Brain pericyte (primary cell): Measurements from ENCODE around the gene SULT1B1.

Experiments used
- DNase-seq: peaks from one replicate; pipeline ENCODE4 v3.0.0-alpha.2; 2012; ENCODE audit warnings: low read depth, low spot score

Gene SULT1B1

DNA sequence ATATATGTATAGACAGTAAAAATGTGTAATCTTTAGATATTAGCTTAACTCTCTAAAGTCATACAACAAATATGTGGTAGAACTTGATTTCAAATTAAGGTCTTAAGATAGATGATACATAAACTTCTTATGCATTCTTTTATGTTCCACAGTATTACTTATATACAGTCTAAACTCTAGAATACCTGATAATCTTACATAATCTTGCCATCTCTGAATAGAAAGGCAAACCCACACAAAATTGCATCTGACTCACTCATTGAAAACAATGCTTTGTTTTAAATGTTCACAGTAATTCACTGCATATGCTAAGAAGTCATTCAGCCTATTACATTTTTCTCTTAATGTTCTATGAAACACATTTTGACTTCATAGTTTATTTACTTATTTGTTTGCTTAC is 10.1 kb downstream of the SULT1B1 start:
- no peak for DNase-seq

DNA sequence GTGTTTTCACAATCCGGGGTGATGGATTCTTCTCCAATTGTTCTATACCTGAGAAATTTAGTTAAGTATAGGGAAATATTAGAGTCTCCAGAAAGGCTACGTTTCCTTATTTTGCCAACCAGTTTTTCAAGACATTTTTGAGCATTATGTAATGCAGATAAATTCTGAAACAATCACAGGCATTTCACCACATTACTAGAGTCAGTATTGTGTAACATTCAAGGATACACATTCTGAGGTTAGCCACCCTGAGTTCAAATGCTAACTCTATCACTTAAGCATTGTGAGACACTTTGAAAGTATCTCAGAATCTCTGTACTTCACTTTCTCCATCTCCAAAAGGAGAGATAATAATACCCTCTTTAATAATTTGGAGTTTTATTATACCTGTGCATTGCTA is 10.6 kb downstream of the SULT1B1 start:
- no peak for DNase-seq

DNA sequence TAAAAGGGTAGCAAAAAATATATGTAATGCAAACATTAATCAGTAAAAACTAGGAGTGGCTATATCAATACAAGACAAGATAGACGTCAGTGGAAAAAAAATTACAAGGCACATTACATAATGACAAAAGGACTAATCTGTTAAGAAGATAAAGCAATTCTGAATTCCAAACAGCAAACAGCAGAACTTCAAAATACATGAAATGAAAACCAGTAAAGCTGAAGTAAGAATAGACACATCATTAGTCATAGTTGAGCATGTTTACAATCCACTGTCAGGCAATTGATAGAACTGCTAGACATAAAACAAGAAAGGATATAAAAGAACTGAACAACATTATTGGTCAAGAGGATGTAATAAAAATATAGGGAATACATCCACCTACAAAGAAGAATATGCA is 12.2 kb downstream of the SULT1B1 start:
- no peak for DNase-seq

DNA sequence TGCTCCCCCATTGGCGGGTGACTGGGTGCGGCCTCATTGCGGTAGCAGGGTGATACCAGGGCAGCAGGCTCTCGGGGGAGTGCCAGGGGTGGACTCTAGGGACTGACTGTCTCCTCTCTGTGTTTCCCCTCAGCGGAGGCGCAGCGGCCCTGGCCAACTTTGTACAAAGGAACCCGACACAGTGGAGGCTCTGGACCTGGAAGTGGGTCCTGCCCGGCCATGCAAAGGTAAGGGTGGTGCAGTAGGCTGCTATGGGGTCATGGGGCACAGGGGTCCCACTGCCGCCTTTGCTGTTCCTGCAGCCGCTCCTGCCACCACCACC is 16.3 kb downstream of the SULT1B1 start:
- no peak for DNase-seq

DNA sequence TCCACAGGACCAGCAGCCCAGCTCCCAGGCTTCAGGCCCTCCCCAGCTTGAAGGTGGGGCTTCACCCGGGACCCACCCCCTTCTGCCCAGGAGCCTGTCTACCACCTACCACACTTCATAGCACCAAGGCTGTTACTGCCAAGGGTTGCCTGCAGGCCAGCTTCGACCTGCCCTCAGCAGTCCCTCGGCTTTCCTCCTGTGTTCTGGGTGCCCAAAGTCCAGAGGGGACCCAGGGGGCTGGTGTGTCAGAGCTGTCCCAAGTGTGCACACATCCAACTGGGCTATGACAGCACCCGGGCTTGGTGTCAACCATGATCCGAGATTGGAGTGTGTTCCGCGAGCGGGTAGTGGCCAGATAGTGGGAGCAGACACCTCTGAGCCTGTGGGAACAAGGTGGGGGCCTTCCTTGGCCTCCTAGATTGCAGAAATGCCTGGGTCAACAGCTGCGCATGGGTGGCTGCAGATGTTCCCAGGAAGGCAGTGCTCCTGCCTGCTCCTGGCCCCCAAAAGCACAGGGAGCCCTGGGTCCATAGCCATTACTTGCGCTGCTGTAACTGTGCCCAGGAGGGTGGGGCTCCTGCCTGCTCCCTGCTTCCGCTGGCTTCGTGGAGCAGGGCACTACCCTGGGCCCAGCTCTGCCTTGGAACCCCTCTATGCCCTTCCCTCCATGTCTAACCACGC is 16.8 kb downstream of the SULT1B1 start:
- no peak for DNase-seq

DNA sequence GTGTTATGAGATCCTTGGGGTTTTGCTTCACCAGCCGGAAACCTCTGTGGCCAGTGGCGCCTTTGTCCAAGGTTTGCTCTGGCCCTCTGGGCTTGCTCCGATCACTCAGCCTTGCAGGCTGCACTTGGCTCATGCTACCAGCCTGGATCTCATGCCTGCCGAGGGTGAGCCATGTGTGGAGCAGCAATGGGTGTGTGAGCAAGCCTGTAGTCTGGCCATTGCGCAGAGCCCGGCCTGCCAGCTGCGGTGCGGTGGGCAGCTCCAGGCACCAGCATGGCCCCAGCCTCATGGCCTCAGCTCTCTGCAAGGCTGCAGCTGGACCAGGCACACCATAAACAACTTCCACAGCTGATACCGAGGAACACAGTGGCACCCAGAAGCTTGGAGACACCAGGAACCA is 17.8 kb downstream of the SULT1B1 start:
- no peak for DNase-seq

DNA sequence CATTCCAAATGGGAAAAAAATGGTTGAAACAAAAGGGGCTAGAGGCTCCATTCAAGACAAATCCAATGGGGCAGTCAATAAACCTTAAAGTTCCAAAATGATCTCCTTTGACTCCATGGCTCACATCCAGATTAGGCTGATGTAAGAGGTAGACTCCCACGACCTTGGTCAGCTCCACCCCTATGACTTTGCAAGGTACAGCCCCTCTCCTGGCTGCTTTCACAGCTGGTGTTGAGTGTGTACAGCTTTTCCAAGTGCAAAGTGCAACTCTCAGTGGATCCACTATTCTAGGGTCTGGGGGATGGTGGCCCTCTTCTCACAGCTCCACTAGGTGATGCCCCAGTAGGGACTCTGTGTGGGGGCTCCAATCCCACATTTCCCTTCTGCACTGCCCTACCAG is 21.5 kb downstream of the SULT1B1 start:
- DNase-seq = no peak

DNA sequence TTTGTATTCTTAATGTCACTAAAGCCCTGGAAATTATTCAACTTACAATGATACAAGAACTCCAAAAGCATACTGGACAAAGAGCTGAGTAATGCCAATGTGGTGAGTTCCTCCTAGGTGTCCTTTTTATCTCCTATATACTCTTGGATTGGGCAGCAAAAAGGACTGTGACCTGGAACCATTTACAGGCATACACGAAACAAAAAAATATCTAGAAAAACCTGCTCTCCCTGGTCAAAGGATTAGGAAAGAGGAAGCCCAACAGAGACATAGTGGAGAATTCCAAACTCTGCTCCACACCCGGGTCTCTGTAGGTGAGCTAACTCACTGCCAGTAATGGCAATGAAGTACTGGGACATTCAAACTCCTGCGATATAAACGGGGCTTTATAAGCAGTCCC is 25.3 kb downstream of the SULT1B1 start:
- DNase-seq = no peak

DNA sequence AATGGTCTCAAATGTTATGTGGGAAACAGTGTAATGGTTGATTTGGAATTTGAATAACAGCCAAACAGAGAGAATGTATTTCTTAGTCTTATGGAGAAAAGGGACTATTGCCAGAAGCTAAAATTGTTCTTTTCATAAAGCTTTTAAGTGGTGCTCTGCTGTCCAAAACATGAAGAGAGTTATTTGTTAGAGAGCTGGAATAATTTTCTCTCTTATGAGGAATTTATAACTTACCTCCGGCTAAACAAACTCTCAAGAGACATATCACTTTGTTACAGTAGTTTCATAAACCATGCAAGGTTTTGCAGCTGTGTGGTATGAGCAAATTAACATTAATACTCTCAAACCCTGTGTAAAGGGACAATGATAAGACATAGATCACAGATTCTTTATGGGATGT is 28.6 kb downstream of the SULT1B1 start:
- DNase-seq = no peak

DNA sequence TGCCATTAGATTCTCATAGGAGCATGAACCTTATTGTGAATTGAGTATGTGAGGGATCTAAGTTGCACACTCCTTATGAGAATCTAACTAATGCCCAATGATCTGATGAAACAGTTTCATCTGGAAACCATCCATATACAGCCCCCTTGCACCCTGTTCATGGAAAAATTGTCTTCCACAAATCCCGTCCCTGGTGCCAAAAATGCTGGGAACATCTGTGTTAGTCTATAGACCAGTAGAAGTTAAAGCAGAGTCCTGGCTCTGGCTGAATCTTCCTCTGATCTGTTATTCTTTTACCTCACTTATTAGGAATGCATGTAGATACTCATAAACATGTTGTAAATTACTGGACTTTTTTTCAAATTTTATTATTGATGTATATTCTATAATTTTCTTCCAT is 29.2 kb downstream of the SULT1B1 start:
- no peak for DNase-seq

DNA sequence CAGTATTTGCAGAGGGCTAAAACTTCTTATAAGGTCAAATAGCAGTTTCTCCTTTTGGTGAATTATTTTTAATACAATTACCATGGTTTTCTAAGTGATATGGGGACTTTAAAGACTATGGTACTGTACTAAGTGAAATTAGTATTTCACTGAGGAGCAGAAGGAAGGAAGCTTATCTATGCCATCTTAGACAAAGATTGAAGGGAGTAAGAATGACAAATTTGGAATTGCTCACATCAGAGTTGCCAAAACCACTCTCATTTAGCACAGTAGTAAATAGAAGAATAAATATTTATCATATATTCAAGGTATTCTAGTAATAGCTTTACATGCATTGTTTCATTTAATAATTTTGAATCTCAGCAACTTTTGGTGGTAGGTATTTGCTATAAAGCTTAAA is 30.4 kb downstream of the SULT1B1 start:
- no peak for DNase-seq

DNA sequence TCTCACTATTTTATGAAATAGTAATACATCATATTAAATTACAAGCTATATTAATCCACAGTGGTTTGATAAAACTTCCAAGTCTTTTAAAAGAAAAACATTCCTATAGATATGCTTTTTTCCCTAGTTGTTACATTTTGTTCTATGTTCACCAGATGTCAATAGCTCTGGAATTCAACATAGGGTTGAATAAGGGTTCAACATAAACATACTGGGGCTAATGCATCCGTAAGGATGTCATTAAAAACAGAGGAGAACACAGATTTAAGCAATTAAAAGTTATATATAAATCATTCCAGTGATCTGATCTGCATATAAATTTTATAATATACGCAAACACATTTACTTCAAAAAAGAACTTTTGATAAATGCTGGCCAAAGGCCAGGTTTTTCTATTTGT is 32.5 kb downstream of the SULT1B1 start:
- DNase-seq = no peak

DNA sequence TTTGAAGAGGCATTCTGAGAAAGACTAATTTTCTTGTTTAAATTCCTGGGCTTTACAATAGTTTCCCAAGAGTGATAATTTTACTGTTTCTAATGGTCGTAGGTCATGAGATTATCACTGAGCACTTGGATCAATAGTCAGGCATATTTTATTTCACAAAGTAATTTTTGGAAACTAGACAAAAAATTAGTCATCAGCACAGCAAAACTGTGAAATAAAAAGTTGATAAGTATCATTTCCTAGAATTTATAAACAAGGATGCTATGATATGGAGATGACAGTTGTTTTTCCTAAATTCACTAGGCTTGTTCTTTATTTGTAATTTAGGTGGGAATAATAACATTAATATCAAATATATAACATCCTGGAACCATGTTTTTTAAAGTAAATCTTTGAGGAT is 33.0 kb downstream of the SULT1B1 start:
- no peak for DNase-seq

DNA sequence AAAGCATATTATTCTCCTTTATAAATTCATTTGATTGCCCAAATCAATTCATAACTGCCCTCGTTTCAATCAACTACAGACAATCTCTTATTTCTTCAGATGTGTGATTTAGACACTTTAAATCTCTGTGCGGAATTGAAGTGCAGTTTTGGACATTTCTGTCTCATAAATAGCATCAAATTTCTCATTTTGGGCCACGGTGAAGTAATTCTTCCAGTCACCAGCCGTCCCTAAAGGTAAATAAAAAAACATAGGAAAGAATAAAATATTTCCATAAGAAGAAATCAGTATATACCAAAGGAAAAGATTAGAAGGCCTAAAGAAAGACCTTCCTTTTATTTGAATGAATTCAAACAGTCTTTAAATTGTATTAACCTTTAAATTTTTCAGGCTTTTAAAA is 33.4 kb downstream of the SULT1B1 start:
- DNase-seq = no peak

DNA sequence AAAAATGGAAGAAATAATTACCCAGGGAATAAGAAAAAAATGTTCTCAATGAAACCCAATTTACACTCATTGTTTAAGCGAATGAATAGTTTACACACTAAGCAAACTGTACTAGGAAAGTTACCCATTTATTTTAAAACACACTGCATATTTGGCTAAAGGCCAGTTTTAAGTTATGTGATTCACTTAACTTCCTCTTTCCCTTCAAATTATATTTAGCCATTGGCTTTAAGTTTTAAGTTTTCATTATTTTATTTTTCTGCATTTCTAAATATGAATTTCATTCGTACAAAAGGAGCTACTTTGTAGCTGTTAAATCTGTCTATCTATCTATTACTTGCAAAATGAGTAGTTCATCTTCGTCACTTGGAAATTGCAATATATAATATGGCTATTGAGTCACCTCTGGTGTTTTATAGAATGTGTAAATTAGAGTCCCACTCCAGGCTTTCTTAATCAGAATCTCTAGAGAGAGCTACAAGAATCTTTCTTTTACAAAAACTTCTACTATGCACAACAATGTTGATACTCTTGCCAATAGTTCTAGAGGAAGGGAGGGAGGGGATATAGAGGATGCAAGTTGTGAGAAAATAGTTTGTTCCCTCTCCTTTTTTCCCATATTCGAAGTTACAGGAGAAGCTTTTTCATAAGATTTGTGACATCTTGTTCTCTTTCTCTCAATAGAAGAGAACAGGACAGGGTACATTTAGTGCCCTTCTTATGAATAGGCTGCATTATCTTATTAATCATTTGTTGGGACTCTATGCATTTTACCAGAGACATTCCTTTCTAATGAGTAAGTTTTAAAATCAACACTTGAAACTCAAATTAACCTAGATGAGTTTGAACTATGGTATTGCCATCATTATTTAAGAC is 41.8 kb downstream of the SULT1B1 start:
- no peak for DNase-seq

DNA sequence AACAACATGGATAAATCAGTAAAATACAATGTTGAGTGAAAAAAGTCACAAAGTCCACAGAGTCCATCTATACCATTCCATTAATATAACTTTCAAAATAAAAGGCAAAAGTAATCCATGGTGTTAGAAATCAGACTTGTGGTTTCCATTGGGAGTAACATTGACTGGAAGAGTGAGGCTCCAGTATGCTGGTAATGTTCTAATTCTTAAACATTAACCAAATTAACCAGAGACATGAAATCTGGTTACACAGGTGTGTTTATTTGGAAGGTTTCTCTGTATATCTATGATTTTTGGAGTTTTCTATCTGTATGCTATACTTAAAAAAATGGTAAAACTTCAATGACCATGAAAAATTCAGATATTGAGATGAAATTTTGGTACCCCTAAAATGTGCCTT is 42.6 kb downstream of the SULT1B1 start:
- no peak for DNase-seq

DNA sequence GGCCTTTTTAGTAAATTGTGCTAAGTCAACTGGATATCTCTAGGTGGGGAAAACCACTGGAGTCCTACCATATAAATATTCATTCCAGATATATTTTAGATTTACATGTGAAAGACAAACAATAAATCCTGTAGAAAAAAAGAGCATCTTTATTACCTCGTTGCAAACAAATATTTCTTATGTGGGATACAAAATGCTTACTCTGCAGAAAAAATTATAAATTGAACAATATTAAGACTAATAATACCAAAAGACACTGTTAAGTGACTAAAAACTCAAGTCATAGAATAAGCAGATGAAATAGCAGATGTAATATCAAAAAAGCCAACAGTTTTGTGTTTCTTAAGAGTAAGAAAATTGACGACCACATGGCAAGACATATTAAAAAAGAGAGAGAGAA is 43.8 kb downstream of the SULT1B1 start:
- no peak for DNase-seq

DNA sequence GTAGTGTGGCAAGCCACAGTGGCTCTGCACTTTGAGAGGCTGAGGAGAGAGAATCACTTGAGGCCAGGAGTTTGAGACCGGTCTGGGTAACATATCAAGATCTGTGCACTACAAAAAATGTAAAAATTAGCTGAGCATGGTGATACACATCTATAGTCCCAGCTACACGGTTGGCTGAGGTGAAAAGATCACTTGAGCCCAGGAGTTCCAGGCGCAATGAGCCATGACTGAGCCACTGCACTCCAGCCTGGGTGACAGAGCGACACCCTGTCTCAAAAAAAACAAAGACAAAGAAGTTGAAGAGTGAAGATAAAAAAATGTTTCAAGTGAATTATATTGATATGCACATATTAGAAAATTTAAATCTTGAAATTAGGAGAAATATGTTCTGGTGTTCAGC is 46.3 kb downstream of the SULT1B1 start:
- DNase-seq = no peak

DNA sequence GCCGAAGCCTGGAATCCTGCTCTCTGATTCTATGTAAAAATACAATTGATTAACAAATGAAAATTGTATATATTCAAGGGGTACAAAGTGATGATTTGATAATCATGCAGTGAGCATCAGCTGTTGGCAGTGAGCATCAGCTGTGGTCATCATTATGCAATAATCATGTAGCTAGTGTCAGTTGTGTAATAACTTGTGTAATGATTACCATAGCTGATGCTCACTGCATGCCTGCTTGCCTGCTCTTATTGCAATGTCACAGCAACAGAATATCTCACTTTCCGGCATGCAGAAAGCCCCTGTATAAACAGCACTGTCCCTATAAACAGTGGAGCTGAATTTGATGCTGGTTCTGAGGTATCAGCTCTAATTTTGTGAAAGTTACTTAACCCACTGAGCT is 46.8 kb downstream of the SULT1B1 start:
- no peak for DNase-seq

DNA sequence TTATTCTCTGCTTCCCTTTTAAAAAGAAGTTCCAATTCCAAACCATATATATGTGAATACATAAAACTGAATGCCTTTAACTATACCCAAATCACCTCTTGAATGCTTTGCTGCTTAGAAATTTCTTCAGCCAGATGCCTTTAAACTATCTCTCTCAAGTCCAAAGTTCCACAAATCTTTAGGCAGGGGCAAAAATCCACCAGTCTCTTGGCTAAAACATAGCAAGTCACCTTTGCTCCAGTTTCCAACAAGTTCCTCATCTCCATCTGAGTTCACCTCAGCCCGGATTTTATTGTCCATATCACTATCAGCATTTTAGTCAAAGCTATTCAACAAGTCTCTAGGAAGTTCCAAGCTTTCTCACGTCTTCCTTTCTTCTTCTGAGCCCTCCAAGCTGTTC is 49.8 kb downstream of the SULT1B1 start:
- DNase-seq = no peak

DNA sequence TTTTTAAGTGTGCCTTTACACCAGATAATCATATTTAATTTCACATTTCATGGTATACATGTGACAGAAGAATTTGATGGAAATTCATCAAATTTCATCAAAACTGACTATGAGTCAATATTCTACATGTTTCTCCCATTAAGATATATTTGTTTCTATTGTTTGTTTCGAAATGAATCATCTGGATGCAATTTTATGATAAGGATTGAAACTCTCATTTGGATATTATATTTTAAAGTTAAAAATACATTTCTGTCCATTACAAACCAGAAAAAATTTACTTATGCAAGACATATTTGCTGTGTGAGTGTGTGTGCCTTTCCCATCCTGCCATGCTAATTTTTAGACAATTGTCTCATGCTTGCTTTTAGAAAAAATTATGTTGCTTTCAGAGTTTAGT is 52.2 kb downstream of the SULT1B1 start:
- no peak for DNase-seq

DNA sequence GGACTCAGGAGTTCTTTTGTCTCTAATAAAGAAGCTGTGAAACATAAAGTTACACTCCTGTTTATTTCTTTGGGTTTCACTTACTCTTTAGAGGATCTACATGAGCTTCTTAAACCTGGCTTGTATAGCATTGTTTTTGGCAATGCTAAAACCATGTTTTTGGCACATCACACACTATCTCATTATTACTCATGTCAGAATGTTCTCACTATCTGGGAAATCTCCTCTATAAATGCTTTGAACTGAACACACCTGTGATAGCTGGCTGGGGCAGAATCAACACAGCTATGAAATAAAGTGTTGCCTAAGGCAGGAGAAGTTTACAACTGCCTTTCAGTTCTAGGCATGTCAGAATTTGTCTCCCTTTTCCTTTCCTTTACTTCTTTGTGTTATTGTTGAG is 52.6 kb downstream of the SULT1B1 start:
- no peak for DNase-seq

DNA sequence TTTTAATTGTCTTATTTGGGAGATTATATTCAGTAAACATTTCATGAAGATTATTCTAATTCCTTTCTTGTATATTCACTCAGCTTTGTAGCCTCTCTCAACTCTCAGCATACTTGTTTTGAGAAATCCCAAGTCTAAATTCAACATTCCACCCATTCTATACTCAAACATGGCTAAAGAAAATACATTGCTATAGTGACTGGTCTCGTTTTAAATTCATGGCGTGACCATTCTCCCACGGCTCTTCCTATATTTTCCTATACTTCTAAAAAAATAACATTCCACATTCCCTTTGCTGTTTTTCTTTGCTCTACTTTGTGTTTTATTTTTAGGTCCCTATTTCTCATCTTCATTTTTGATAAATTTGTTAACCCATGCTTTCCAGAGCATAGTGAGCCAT is 58.2 kb downstream of the SULT1B1 start:
- DNase-seq = no peak

DNA sequence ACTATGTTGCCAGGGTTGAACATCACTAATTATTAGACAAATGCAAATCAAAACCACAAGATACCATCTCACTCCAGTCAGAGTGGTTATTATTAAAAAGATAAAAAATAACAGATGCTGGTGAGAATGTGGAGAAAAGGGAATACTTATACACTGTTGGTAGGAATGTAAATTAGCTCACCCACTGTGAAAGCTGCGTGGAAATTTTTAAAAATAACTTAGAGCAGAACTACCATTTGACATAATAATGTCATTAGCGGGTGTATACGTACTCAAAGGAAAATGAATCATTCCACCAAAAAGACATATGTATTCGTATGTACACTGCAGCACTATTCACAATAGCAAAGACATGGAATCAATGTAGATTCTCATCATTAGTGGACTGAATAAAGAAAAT is 58.7 kb downstream of the SULT1B1 start:
- DNase-seq = no peak
